ENCODE measurements around the gene KCNQ1. TPM values are rescaled to one million over a fixed set of nuclear protein-coding genes. Genes with fewer than 3 reads are reported as not detected.

Gene KCNQ1
- total RNA-seq, 2 donors from 2014 or later: 18.6 to 25.5 TPM

DNA sequence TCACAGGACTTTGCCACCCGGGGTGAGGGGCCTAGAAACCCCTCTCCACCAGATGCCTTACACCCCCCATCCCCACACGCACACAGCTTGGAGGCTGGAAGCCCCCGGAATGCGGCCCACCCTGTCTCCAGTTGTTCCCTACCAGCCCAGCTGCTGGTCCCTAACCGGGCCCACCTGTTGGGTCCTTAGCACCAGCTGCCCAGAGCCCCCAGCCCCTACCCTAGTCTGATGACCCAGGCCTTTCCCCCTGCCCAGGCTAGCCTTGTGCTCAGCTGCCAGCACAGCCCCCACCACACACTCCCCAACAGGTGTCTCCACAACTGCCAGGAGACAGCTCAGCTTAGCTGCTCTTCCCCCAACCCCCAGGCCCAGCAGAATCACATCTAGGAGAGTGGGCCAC is 373.7 kb downstream of the KCNQ1 start:
- Mint-ChIP-seq H3K27me3 (no peaks in the 10 kb centered on the region), H3K27ac (no peak overlapping the region), H3K4me1 (no peaks in the 10 kb centered on the region), H3K4me3 (no peak overlapping the region), H3K36me3 (ENCODE audit: low read depth) (peaks cover 8% of the 10 kb centered on the region)
- ATAC-seq (no peak), DNase-seq (no peak)
- no peaks in the 10 kb centered on the region for H3K9me3 ChIP-seq (ENCODE audit: control insufficient read depth, low read length, poor library complexity, severe bottlenecking)

- H3K4me3 Mint-ChIP-seq: no peak overlapping the region
- DNase-seq: no peak
- H3K9me3 ChIP-seq (ENCODE audit: control insufficient read depth, low read length, poor library complexity, severe bottlenecking): no peaks in the 10 kb centered on the region
- H3K36me3 Mint-ChIP-seq (ENCODE audit: low read depth): peaks cover 8% of the 10 kb centered on the region
- H3K27me3 Mint-ChIP-seq: no peaks in the 10 kb centered on the region
- no peak for ATAC-seq
- no peaks in the 10 kb centered on the region for H3K4me1 Mint-ChIP-seq
- no peak overlapping the region for H3K27ac Mint-ChIP-seq
Observed at GRCh38 chr11:2819316-2819715, 374.5 kb downstream of the KCNQ1 start.

DNA sequence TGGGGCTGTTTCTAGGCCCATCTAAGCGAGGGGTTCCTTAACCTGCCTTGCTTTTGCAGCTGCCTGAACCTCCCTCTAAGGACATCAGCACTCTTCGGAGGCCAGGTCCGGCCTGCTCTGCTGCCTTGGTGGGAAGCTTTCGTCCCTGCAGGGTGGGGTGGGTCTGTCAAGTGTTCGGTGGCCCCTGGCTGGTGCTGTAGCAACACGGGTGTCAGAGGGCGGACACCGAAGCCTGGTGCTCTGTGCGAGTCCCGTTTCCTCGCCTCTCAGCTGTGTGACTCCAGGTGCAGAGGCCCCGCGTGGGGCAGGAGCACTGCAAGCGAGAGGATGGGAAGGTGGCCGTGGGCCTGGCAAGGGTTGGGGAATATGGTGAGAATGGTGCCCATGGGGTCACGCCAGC is 376.2 kb downstream of the KCNQ1 start:
- DNase-seq (no peak), ATAC-seq (no peak)
- Mint-ChIP-seq H3K4me3 (no peak overlapping the region), H3K4me1 (no peaks in the 10 kb centered on the region), H3K27ac (no peak overlapping the region), H3K36me3 (ENCODE audit: low read depth) (peaks cover 6% of the 10 kb centered on the region), H3K27me3 (no peaks in the 10 kb centered on the region)
- H3K9me3 ChIP-seq (ENCODE audit: control insufficient read depth, low read length, poor library complexity, severe bottlenecking): no peaks in the 10 kb centered on the region

DNA sequence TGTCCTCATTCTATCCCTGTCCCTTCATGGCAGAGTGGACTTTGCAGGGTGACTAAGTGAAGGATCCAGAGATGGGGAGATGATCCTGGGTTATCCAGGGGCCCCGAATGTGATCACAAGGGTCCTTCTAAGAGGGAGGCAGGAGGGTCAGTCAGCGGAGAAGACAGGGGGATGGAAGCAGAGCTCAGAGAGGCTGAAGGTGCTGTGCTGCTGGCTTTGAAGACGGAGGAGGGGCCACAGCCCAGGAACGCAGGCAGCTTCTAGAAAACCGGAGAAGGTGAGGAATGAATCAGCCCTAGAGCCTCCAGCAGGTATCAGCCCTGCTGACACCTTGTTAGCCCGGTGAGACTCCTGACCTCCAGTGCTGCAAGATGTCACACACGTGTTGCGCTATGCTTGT is 377.1 kb downstream of the KCNQ1 start:
- DNase-seq: no peak
- no peaks in the 10 kb centered on the region for H3K9me3 ChIP-seq (ENCODE audit: control insufficient read depth, low read length, poor library complexity, severe bottlenecking)

DNA sequence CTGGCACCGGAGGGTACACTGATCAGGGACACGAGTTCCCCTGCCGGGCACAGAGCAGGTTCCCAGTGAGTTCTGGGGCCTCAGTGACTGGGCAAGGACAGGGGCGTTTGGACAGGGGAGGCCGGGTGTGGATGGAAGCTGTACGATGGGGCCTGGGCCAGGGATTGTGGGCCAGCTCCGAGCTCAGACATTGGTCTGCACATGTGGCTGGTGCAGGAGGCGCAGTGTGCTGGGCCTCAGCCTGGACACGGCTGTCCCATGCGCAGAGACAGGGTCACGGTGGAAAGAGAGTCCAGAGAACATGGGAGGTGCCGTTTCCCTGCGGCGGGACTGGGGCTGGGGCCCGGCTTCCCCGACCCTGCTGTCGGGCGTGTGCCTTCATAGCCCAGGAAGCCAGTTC is 380.0 kb downstream of the KCNQ1 start:
- DNase-seq (no peak), ATAC-seq (no peak)
- Mint-ChIP-seq H3K4me3 (no peak overlapping the region), H3K36me3 (ENCODE audit: low read depth) (peaks cover 6% of the 10 kb centered on the region), H3K4me1 (no peaks in the 10 kb centered on the region), H3K27ac (no peak overlapping the region), H3K27me3 (no peaks in the 10 kb centered on the region)
- H3K9me3 ChIP-seq (ENCODE audit: control insufficient read depth, low read length, poor library complexity, severe bottlenecking): peaks cover 2% of the 10 kb centered on the region

More for the DNA sequence above, 377.1 kb downstream of the KCNQ1 start:
- ATAC-seq: no peak
- H3K36me3 Mint-ChIP-seq (ENCODE audit: low read depth): peaks cover 6% of the 10 kb centered on the region
- no peak overlapping the region for H3K27ac Mint-ChIP-seq
- H3K4me1 Mint-ChIP-seq: no peaks in the 10 kb centered on the region
- no peaks in the 10 kb centered on the region for H3K27me3 Mint-ChIP-seq
- H3K4me3 Mint-ChIP-seq: no peak overlapping the region

DNA sequence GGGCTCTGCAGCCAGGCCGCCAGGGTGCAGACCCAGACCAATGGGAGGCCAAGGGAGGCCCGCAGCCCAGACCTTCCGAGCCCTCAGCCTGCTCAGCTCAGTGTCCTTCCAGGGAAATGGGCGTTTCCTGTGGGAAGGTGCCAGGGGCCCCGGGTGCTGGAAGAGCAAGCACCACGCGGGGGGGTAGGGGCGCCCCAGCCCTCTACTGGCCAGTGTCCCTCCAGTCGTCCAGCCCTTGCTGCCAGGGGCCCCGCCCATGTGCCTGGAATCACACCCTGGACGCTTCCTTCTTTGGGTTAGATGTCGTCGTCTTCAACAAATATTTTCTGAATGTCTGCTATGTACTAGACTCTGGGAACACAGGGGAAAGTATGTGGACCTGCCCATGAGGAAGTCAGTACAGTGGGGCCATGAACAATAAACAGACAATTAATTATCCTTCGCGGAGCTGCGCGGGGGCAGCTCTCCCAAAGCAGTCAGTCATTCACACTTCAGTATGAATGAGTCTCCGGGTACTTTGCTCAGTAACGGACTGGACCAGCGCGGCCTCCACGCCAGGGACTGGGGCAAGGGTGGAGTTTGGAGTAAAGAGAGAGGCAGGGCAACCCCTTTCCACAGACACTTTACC is 380.6 kb downstream of the KCNQ1 start:
- peaks cover 6% of the 10 kb centered on the region for H3K36me3 Mint-ChIP-seq (ENCODE audit: low read depth)
- no peaks in the 10 kb centered on the region for H3K27me3 Mint-ChIP-seq
- H3K4me1 Mint-ChIP-seq: no peaks in the 10 kb centered on the region
- H3K9me3 ChIP-seq (ENCODE audit: control insufficient read depth, low read length, poor library complexity, severe bottlenecking): peaks cover 2% of the 10 kb centered on the region
- ATAC-seq: no peak
- no peak overlapping the region for H3K27ac Mint-ChIP-seq
- no peak overlapping the region for H3K4me3 Mint-ChIP-seq
- no peak for DNase-seq

GRCh38 chr11:2825889-2826678 is 381.3 kb downstream of the KCNQ1 start:
- peaks cover 2% of the 10 kb centered on the region for H3K9me3 ChIP-seq (ENCODE audit: control insufficient read depth, low read length, poor library complexity, severe bottlenecking)
- H3K4me1 Mint-ChIP-seq: no peaks in the 10 kb centered on the region
- no peak overlapping the region for H3K27ac Mint-ChIP-seq
- H3K36me3 Mint-ChIP-seq (ENCODE audit: low read depth): peaks cover 6% of the 10 kb centered on the region
- no peaks in the 10 kb centered on the region for H3K27me3 Mint-ChIP-seq
- no peak for ATAC-seq
- H3K4me3 Mint-ChIP-seq: no peak overlapping the region
- DNase-seq: no peak

DNA sequence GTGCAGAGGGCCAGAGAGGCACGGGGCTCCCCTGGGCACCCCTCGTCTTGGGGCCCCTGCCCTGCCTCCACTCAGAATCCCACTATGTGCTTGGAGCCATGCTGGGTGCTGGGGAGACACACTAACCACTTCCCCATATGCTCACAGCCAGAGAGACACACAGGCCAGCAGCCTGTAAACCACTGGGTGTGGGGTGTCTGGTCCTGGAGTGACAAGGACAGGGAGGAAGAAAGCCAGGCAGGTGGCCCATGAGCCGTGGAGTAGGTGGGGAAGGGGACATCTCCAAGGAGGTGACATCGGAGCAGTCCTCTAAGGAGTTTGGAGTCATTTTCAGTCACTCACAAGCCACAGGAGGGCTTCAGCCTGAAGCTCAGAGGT is 381.9 kb downstream of the KCNQ1 start:
- ATAC-seq: no peak
- no peaks in the 10 kb centered on the region for H3K27me3 Mint-ChIP-seq

DNA sequence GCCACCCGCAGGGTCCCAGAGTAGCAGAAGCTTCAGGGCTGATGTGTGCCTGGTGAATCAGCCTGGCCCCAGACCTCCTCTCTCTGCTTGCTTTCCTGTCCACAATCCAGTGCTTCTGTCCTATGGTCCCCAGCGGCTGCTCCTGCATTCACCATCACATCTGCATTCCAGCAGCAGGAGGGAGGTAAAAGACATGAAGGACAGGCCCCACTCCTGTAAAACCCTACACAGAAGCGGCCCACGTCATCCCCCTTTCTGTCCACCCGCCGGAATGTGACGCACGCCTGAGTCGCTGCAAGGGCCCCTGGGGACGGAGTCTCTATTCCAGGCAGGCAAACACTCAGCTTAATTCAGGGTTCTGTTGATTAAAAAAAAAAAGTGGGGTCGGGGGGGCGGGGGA is 382.4 kb downstream of the KCNQ1 start:
- H3K36me3 Mint-ChIP-seq (ENCODE audit: low read depth): peaks cover 6% of the 10 kb centered on the region
- H3K4me1 Mint-ChIP-seq: no peaks in the 10 kb centered on the region
- ATAC-seq (no peak), DNase-seq (no peak)
- H3K9me3 ChIP-seq (ENCODE audit: control insufficient read depth, low read length, poor library complexity, severe bottlenecking): peaks cover 2% of the 10 kb centered on the region
- no peaks in the 10 kb centered on the region for H3K27me3 Mint-ChIP-seq
- no peak overlapping the region for H3K27ac Mint-ChIP-seq
- H3K4me3 Mint-ChIP-seq: no peak overlapping the region

More for the DNA sequence above, 381.9 kb downstream of the KCNQ1 start:
- no peak overlapping the region for H3K4me3 Mint-ChIP-seq
- no peak for DNase-seq
- no peaks in the 10 kb centered on the region for H3K4me1 Mint-ChIP-seq
- no peak overlapping the region for H3K27ac Mint-ChIP-seq
- H3K36me3 Mint-ChIP-seq (ENCODE audit: low read depth): peaks cover 6% of the 10 kb centered on the region
- peaks cover 2% of the 10 kb centered on the region for H3K9me3 ChIP-seq (ENCODE audit: control insufficient read depth, low read length, poor library complexity, severe bottlenecking)

DNA sequence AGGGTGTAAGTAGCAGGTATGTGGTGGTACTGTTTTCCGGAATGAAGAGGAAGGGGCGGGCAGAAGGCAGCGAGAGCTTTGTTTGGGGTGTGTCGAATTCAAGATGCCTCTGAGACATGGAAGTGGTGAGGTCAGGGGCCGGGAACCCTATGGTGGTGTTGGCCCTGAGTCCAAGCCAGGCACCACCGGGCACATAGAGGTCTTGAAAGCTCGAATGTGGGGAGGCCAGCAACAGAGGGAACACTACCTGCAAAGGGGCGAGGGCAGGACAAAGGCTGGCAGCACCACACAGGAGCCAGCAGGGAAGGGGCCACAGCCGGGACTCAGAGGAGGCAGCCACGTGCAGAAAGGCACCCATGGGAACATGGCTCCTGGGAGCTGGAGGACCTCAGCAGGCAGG is 383.0 kb downstream of the KCNQ1 start:
- Mint-ChIP-seq H3K36me3 (ENCODE audit: low read depth) (peaks cover 6% of the 10 kb centered on the region), H3K4me3 (no peak overlapping the region), H3K4me1 (no peaks in the 10 kb centered on the region), H3K27me3 (no peaks in the 10 kb centered on the region), H3K27ac (no peak overlapping the region)
- peaks cover 2% of the 10 kb centered on the region for H3K9me3 ChIP-seq (ENCODE audit: control insufficient read depth, low read length, poor library complexity, severe bottlenecking)
- ATAC-seq: no peak
- DNase-seq: no peak

GRCh38 chr11:2828585-2829330 is 383.9 kb downstream of the KCNQ1 start:
- no peaks in the 10 kb centered on the region for H3K4me1 Mint-ChIP-seq
- H3K4me3 Mint-ChIP-seq: no peak overlapping the region
- H3K36me3 Mint-ChIP-seq (ENCODE audit: low read depth): peaks cover 3% of the 10 kb centered on the region
- DNase-seq (no peak), ATAC-seq (no peak)
- H3K27me3 Mint-ChIP-seq: no peaks in the 10 kb centered on the region
- no peak overlapping the region for H3K27ac Mint-ChIP-seq
- peaks cover 2% of the 10 kb centered on the region for H3K9me3 ChIP-seq (ENCODE audit: control insufficient read depth, low read length, poor library complexity, severe bottlenecking)

DNA sequence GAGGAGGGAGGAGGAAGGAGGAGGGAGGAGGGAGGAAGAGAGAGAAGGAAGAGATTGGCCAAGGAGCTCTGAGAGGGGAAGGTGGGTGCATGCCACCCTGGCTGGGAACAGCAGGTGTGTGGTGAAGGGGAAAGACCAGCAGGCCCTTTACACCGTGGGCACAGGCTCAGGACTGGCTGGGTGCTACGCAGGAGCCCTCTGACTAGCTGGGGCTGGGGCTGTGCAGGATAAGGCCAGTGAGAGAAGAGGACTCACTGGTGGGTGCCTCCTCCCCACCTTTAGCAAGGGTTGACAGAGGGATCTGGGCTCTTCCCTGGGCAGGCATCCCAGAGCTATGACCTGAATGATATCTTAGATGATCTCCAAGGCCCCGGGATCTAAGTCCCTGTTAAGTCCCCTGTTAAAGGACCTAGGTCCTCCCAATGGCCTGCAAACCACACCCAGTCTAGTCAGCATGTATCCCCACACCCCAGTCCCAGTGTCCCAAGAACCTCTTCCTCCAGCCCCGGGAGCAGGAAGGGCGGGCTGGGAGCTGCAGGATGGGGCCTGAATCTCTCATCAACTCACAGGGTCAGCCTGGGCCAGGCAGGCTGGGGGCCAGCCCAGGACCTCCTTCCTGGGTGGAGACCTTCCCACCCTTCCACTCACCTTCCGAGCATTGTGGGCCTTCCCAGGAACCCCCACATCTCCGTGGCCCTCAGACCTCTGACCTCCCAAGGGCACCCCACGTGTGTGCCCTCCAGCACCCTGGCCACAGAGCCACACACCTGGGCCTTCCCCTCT is 385.4 kb downstream of the KCNQ1 start:
- peaks cover 3% of the 10 kb centered on the region for H3K36me3 Mint-ChIP-seq (ENCODE audit: low read depth)
- no peak overlapping the region for H3K4me3 Mint-ChIP-seq
- no peak for DNase-seq
- H3K27ac Mint-ChIP-seq: no peak overlapping the region
- no peaks in the 10 kb centered on the region for H3K27me3 Mint-ChIP-seq
- peaks cover 2% of the 10 kb centered on the region for H3K9me3 ChIP-seq (ENCODE audit: control insufficient read depth, low read length, poor library complexity, severe bottlenecking)
- no peak for ATAC-seq
- H3K4me1 Mint-ChIP-seq: peaks cover 1% of the 10 kb centered on the region

- Mint-ChIP-seq H3K36me3 (ENCODE audit: low read depth) (peaks cover 3% of the 10 kb centered on the region), H3K27ac (no peak overlapping the region), H3K27me3 (no peaks in the 10 kb centered on the region), H3K4me3 (no peak overlapping the region), H3K4me1 (peaks cover 4% of the 10 kb centered on the region)
- ATAC-seq: no peak
- no peak for DNase-seq
- H3K9me3 ChIP-seq (ENCODE audit: control insufficient read depth, low read length, poor library complexity, severe bottlenecking): peaks cover 2% of the 10 kb centered on the region
Observed at GRCh38 chr11:2830886-2831285, 386.1 kb downstream of the KCNQ1 start.
